Islet precursor cell (in vitro differentiated cells): Measurements from ENCODE around the gene DST.
"Not testable (repeated sequence)": the region's sequence is repeated elsewhere in the genome, so short reads cannot be mapped to it uniquely, and the experiment has no call there.

Source experiments
- DNase-seq: peaks from one replicate; pipeline ENCODE4 v3.0.0-alpha.2; 2018

The DST gene

GRCh38 chr6:56661338-56661737 lies 18.6 kb upstream of the DST start:
- DNase-seq, result not testable (repeated sequence)

GRCh38 chr6:56660381-56660730 lies 17.7 kb upstream of the DST start:
- DNase-seq, result no peak

- no peak for DNase-seq
These were observed 17.2 kb upstream of the DST start for GRCh38 chr6:56659721-56660380.

GRCh38 chr6:56658326-56658725 lies 15.6 kb upstream of the DST start:
- no peak for DNase-seq

- DNase-seq, result no peak
These were observed 14.7 kb upstream of the DST start for GRCh38 chr6:56657354-56657753.

GRCh38 chr6:56656466-56656865 lies 13.8 kb upstream of the DST start:
- DNase-seq, result no peak

- DNase-seq, result no peak
These were observed 13.3 kb upstream of the DST start for GRCh38 chr6:56655996-56656395.

GRCh38 chr6:56655249-56655648 lies 12.6 kb upstream of the DST start:
- no peak for DNase-seq

GRCh38 chr6:56652994-56653393 lies 10.3 kb upstream of the DST start:
- DNase-seq, result no peak

GRCh38 chr6:56652231-56652630 lies 9.5 kb upstream of the DST start:
- DNase-seq, result no peak

GRCh38 chr6:56650191-56650590 lies 7.5 kb upstream of the DST start:
- no peak for DNase-seq

- DNase-seq, result no peak
These were observed 7.1 kb upstream of the DST start for GRCh38 chr6:56649782-56650181.

GRCh38 chr6:56649053-56649769 lies 6.5 kb upstream of the DST start:
- DNase-seq, result no peak

- no peak for DNase-seq
These were observed 4.6 kb upstream of the DST start for GRCh38 chr6:56647172-56647762.

- no peak for DNase-seq
These were observed 1.7 kb upstream of the DST start for GRCh38 chr6:56644366-56644765.

- DNase-seq, result no peak
These were observed 845 bp upstream of the DST start for GRCh38 chr6:56643379-56644089.

GRCh38 chr6:56640374-56640773 lies 2.3 kb downstream of the DST start:
- no peak for DNase-seq

GRCh38 chr6:56638760-56639159 lies 3.9 kb downstream of the DST start:
- no peak for DNase-seq

- DNase-seq, result no peak
These were observed 5.0 kb downstream of the DST start for GRCh38 chr6:56637640-56638039.

GRCh38 chr6:56628105-56628504 lies 14.6 kb downstream of the DST start:
- DNase-seq, result no peak

- DNase-seq, result no peak
These were observed 17.3 kb downstream of the DST start for GRCh38 chr6:56625356-56625755.

GRCh38 chr6:56624728-56625069 lies 18.0 kb downstream of the DST start:
- no peak for DNase-seq

GRCh38 chr6:56624046-56624727 lies 18.5 kb downstream of the DST start:
- no peak for DNase-seq
